ENCODE measurements around the gene ASB16. TPM values are rescaled to one million over a fixed set of nuclear protein-coding genes. Genes with fewer than 3 reads are reported as not detected.

Gene ASB16
- total RNA-seq, 1 donor = not detected

DNA sequence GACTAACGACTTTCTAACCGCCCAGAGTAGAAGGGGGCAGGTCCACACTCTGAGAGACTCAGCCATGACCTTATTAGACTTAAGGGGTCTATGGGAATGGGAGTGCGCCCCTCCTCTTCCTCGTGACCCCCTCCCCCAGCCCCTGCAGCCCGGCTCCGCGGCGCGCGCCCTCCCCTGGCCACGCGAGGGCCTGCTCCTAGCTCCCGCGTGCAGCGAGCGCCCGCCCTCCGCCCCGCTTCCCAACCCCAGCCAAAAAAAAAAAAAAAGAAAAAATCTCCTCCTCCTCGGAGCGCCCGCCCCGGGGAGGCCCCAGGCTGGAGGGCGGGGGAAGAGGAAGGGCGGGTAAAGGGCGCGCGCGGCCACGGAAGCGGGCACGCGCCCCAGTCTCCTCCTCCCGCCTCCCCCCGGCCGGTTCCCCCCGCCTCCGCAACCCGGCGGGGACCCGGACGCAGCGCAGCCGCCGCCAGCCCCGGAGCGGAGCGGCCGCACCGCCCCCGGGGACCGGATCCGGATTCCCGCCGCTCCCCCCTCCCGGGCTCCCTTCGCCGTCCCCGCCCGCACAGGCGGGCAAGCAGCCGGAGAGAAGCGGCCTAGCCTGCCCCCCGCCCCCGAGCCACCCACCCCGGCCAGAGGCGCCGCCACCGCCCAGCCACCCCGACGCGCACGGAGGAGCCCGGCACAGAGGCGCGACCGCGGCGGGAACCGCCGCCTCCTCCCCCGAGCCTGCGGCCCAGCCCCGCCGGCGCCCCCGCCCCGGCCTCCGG, 48.0 kb downstream of the ASB16 start:
- H3K9me3 ChIP-seq (ENCODE audit: low read depth, low read length) = no peaks in the 10 kb centered on the region
- no peaks in the 10 kb centered on the region for H3K27me3 ChIP-seq (ENCODE audit: insufficient read depth, low read length)
- peaks cover 59% of the 10 kb centered on the region for H3K4me1 ChIP-seq (ENCODE audit: insufficient read depth, low read length)
- peak overlapping the region; percentile 71 for H3K4me3 ChIP-seq (ENCODE audit: low read length)

DNA sequence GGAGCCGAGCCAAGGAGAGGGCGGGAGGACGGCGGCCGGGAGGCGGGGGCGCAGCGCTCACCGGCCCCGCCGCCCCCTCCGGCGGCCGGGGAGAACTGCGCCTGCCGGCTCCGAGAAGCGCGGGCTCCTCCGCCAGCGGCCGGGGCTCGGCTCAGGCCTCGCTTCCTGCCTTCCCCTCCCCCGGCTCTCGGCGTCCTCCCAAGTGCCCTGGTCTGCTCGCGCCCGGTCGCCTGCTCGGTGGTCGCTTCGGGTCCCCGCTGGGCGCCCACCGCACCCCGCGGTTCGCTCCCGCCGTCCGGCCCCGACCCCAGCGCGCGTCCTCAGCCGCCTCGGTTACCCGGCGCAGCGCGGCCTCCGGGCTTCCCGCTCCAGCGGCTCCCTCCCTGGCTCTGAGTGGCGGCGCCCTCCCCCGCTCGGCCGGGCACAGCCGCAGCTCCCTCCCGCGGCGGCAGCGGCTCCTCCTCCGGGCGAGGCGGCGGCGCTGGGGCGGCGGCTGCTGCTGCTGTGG, 48.7 kb downstream of the ASB16 start:
- peaks cover 52% of the 10 kb centered on the region for H3K4me1 ChIP-seq (ENCODE audit: insufficient read depth, low read length)
- no peaks in the 10 kb centered on the region for H3K27me3 ChIP-seq (ENCODE audit: insufficient read depth, low read length)
- H3K9me3 ChIP-seq (ENCODE audit: low read depth, low read length) = no peaks in the 10 kb centered on the region
- peak overlapping the region; percentile 71 for H3K4me3 ChIP-seq (ENCODE audit: low read length)

DNA sequence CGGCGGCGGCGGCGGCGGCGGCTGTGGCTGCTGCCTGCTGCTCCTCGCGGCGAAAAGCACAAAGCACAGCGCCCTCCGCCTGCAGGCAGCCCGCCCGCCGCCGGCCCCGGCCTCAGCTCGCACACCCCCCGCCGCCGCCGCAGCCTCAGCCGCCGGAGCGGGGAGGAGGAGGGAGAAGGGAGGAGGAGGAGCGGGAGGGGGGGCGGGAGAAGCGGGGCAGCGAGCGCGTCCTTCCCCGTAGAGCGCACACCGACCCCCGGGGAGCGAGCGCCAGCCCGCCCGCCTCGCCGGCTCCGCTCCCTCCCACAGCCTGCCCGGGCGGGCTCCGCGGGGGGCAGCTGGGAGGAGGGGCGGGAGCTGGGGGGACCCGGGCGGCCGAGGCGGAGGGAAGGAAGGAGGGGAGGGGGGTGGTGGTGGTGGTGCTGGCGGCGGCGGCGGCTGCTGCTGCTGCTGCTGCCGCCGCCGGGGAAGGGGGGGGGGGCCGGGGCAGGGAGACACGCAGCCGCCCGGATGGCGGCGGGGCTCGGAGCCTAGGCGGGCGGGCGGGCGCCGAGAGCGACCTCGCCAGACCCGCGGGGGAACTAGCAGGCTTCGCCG, 49.2 kb downstream of the ASB16 start, which contains the start of gene UBTF:
Gene UBTF, minus strand, starts transcription at position 60 of the 597 bp plus-strand sequence. CDS start 1,446 bp downstream, outside the sequence.
- H3K4me1 ChIP-seq (ENCODE audit: insufficient read depth, low read length) = peaks cover 47% of the 10 kb centered on the region
- H3K4me3 ChIP-seq (ENCODE audit: low read length) = peak within 1 kb of the TSS; percentile 88
- H3K27me3 ChIP-seq (ENCODE audit: insufficient read depth, low read length) = no peaks in the 10 kb centered on the region
- no peaks in the 10 kb centered on the region for H3K9me3 ChIP-seq (ENCODE audit: low read depth, low read length)

DNA sequence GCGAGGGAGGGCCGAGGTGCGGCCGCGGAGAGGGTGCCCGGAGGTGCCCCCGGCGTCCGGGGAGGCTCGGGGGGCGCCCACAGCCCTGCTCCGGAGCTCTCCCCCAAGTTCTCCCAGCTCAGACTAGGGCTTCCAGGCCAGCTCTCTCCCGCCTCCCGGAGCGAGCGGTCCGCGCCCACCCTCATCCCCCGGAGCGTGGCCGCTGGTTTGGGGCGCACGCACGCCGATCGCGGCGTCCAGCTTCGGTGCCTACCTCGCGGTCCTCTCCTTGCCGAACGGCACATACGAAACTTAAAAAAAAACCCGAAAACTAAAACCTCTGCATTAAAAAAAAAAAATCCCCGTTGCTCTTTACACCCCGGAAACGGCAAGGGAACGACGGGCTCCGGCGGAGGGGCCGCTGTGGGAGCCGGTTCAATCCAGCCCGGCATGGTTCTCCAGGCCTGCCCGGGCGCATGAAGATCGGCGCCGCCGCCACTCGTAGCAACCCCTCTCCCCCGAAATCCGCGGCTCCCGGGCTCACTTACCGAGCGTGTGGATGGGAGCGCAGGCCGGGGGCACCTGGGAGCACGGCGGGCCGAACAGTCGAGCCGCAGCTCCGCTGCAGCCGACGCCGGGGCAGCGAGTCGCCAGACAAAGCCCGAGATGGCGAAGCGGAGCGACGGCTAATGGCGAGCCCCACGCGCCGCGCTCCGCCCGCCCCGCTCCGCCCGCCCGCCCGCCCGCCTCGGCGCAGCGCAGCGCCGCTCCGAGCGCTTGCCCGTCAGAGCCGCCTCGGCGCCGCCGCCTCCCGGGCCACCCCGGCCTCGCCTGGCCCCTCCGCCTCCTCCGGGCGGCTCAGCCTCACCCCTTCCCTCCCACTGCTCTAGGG, 49.9 kb downstream of the ASB16 start:
- no peaks in the 10 kb centered on the region for H3K27me3 ChIP-seq (ENCODE audit: insufficient read depth, low read length)

DNA sequence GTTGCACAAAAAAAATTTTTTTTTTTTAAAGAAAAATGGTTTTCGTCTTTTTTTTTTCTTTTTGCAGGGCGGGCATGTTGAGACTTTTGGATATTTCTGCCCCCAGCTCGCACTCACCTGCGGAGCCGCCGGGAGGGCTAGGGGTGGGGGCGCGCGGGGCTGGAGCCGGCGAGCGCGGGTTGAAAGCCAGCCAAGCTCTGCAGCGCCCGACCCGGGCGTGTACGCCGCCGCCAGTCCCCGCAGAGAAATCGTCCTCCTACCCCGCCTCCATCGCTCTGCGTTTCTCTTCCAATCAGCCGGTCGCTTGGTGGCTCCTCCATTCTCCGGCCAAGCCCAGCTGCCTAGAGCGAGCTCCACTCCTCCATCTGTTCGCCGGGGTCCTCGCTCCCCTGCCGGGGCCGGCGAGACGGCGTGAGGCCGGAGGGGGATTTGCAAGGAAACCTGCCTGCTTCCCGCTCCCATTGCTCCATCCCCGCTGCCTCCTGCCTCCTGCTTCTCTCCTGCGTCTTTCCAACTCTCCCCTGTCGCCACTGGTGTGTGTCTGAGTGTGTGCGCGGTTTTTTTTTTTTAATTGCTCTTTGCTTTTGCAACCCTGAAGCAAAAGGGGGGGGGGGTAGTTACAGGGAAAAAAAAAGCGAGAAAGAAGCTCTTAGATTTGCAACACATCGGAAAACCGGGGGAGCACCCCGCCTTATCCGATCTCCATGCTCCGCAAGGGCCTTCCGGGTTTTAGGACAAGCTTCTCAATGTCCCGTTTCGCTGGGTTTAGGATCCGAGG, 50.8 kb downstream of the ASB16 start:
- H3K9me3 ChIP-seq (ENCODE audit: low read depth, low read length) = no peaks in the 10 kb centered on the region
- H3K4me3 ChIP-seq (ENCODE audit: low read length) = peak overlapping the region; percentile 88
- peaks cover 31% of the 10 kb centered on the region for H3K4me1 ChIP-seq (ENCODE audit: insufficient read depth, low read length)

More for the DNA sequence above, 49.9 kb downstream of the ASB16 start:
- H3K4me3 ChIP-seq (ENCODE audit: low read length) = peak overlapping the region; percentile 88
- no peaks in the 10 kb centered on the region for H3K9me3 ChIP-seq (ENCODE audit: low read depth, low read length)
- peaks cover 39% of the 10 kb centered on the region for H3K4me1 ChIP-seq (ENCODE audit: insufficient read depth, low read length)

DNA sequence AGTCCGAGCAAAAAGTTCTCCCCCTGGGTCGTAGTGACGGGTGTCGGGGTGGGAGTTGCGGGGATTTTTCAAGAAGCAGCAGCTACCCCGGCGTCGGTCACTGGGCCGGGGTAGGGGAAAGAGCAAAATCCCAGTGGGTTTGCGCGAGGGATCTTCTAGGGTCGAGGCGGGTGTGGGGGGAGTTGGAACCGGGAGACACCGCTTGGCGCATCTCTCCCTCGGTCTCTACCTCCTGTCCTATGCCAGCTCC, 51.3 kb downstream of the ASB16 start:
- peak overlapping the region; percentile 88 for H3K4me3 ChIP-seq (ENCODE audit: low read length)
- no peaks in the 10 kb centered on the region for H3K9me3 ChIP-seq (ENCODE audit: low read depth, low read length)
- H3K4me1 ChIP-seq (ENCODE audit: insufficient read depth, low read length) = peaks cover 26% of the 10 kb centered on the region
- no peaks in the 10 kb centered on the region for H3K27me3 ChIP-seq (ENCODE audit: insufficient read depth, low read length)

More for the DNA sequence above, 50.8 kb downstream of the ASB16 start:
- no peaks in the 10 kb centered on the region for H3K27me3 ChIP-seq (ENCODE audit: insufficient read depth, low read length)

DNA sequence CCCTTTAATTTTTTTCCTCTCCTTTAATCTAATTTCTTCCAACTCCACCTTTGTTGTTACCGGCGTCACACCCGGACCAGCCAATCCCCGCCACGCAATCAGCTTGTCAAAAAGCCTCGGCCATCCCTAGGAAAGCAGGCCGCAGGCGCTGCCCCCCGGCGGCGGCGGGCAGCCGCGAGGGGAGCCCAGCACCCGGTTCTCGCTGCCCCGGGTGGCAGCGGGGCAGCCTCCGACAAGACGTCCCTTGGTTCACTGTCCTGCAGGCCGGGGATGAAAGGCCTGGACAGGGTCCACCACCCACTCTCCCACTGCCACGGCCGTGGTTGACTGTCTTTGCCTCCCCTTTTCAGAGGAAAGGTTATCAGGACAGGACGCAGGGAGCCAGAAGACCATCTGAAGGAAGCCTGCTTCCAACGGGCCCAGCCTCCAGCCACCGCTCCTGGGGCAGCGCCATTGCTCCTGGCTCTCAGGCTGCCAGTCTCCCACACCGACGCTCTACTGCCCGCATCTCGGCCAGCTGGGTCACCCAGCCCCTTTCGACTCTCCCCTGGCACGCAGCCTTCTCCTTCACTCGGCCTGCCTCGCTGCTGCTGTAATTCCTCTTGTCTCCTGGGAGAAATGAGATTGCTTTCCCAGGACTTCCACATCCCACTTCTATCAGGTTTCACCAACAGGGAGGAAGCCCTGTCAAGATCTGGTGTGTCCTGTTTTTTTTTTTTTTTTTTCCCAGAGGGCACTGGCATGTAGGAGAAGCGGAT, 51.8 kb downstream of the ASB16 start:
- H3K27me3 ChIP-seq (ENCODE audit: insufficient read depth, low read length) = no peaks in the 10 kb centered on the region
- H3K9me3 ChIP-seq (ENCODE audit: low read depth, low read length) = no peaks in the 10 kb centered on the region
- peak overlapping the region; percentile 88 for H3K4me3 ChIP-seq (ENCODE audit: low read length)
- peaks cover 21% of the 10 kb centered on the region for H3K4me1 ChIP-seq (ENCODE audit: insufficient read depth, low read length)

DNA sequence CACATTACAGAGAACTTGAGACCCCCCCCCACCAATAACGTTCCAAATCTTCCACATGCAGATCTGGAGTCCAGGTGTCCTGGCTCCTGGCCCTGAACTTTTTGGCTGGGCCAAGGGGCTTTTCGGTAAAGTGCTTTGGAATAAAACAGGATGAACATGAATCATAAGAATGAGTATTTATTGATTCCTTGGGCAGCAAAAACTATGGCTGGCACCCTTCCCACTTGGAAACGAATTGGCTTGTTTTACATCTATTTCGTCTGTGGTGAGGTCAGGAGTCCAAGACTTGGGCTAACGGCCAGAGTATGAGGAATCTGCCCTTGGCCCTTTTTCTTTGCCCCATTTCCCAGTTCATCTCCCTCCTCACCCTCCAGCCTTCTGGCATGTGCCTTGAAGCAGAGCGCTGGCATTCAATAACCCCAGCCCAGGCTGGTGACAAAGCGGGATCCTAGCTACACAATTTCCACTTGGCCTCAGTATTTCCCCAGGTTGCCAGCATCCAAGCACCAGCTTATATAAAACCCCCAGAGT, 53.1 kb downstream of the ASB16 start:
- Histone ChIP-seq H3K4me1 (ENCODE audit: insufficient read depth, low read length) (peaks cover 11% of the 10 kb centered on the region), H3K4me3 (ENCODE audit: low read length) (no peak overlapping the region), H3K9me3 (ENCODE audit: low read depth, low read length) (no peaks in the 10 kb centered on the region), H3K27me3 (ENCODE audit: insufficient read depth, low read length) (no peaks in the 10 kb centered on the region)

Other genes with a start within 250 kb of the ASB16 start
- not detected for gene PPY, start 228.2 kb upstream of the ASB16 start, total RNA-seq
- gene PYY, start 216.8 kb upstream of the ASB16 start, total RNA-seq = not detected
- gene NAGS, start 166.1 kb upstream of the ASB16 start, total RNA-seq = 0.42 TPM
- 21.0 TPM for gene TMEM101, start 155.7 kb upstream of the ASB16 start, total RNA-seq
- gene LSM12, start 104.0 kb upstream of the ASB16 start, total RNA-seq = 44.4 TPM
- 5.0 TPM for gene G6PC3, start 100.0 kb upstream of the ASB16 start, total RNA-seq
- gene HDAC5, start 47.1 kb upstream of the ASB16 start, total RNA-seq = 69.3 TPM
- gene HROB, start 28.8 kb upstream of the ASB16 start, total RNA-seq = 1.3 TPM
- gene TMUB2, start 16.3 kb downstream of the ASB16 start, total RNA-seq = 20.4 TPM
- 44.7 TPM for gene ATXN7L3, start 29.2 kb downstream of the ASB16 start, total RNA-seq
- 56.4 TPM for gene UBTF, start 49.0 kb downstream of the ASB16 start, total RNA-seq
- 0.42 TPM for gene SLC4A1, start 97.4 kb downstream of the ASB16 start, total RNA-seq
- 0.10 TPM for gene RUNDC3A, start 137.9 kb downstream of the ASB16 start, total RNA-seq
- gene SLC25A39, start 154.1 kb downstream of the ASB16 start, total RNA-seq = 36.0 TPM
- gene GRN, start 174.6 kb downstream of the ASB16 start, total RNA-seq = 294 TPM
- 0.10 TPM for gene FAM171A2, start 193.1 kb downstream of the ASB16 start, total RNA-seq
- gene ITGA2B, start 218.9 kb downstream of the ASB16 start, total RNA-seq = 54.5 TPM